ENCODE data around the gene ADGRE3. TPM values are rescaled to one million over a fixed set of nuclear protein-coding genes. Genes with fewer than 3 reads are reported as not detected.

Gene ADGRE3
- total RNA-seq, 1 experiment from 2014 or later, result not detected

- Histone ChIP-seq H3K9me3 (ENCODE audit: low read length) (no peaks in the 10 kb centered on the region), H3K27ac (ENCODE audit: low read length) (no peak overlapping the region), H3K27me3 (ENCODE audit: low read length) (no peaks in the 10 kb centered on the region), H2AFZ (ENCODE audit: low read length) (no peak overlapping the region), H4K20me1 (ENCODE audit: low read length) (no peaks in the 10 kb centered on the region), H3K4me3 (ENCODE audit: low read length) (no peak overlapping the region), H3K9ac (ENCODE audit: low read length) (no peak overlapping the region), H3K4me1 (ENCODE audit: insufficient read depth, low read length) (no peaks in the 10 kb centered on the region), H3K79me2 (ENCODE audit: low read length) (no peaks in the 10 kb centered on the region), H3F3A (ENCODE audit: low read length, unreplicated experiment) (no peaks in the 10 kb centered on the region), H3K36me3 (ENCODE audit: low read depth, low read length) (no peaks in the 10 kb centered on the region), H3K4me2 (ENCODE audit: low read length) (no peak overlapping the region), H3K9me2 (replicated peaks; ENCODE audit: low read length) (no peaks in the 10 kb centered on the region)
- ChIA-PET CTCF (interaction anchor here (0.6 kb wide), 1 partner anchor 1507 kb away, joined by 8 read pairs; no protein-coding TSS in a partner anchor), POLR2A (ENCODE audit: unreplicated experiment) (no interaction called here)
- DNase-seq, result no peak
- BruUV-seq (replicated peaks), result no TSS peak
- TF ChIP-seq EZH2phosphoT487 (IDR thresholded peaks at IDR 0.05; ENCODE audit: borderline replicate concordance, low read length) (no peak), EZH2 (IDR thresholded peaks at IDR 0.05; ENCODE audit: low read length, unreplicated experiment) (no peak)
- TF ChIP-seq, protein P1, sequence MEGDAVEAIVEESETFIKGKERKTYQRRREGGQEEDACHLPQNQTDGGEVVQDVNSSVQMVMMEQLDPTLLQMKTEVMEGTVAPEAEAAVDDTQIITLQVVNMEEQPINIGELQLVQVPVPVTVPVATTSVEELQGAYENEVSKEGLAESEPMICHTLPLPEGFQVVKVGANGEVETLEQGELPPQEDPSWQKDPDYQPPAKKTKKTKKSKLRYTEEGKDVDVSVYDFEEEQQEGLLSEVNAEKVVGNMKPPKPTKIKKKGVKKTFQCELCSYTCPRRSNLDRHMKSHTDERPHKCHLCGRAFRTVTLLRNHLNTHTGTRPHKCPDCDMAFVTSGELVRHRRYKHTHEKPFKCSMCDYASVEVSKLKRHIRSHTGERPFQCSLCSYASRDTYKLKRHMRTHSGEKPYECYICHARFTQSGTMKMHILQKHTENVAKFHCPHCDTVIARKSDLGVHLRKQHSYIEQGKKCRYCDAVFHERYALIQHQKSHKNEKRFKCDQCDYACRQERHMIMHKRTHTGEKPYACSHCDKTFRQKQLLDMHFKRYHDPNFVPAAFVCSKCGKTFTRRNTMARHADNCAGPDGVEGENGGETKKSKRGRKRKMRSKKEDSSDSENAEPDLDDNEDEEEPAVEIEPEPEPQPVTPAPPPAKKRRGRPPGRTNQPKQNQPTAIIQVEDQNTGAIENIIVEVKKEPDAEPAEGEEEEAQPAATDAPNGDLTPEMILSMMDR (conservative IDR thresholded peaks at IDR 0.05; ENCODE audit: low read depth, low read length), result no peak
- no peak for ATAC-seq
- intact Hi-C loops (cut with micrococcal nuclease), result no loop called here
Observed at GRCh38 chr19:14611051-14611450, 63.6 kb downstream of the ADGRE3 start.

DNA sequence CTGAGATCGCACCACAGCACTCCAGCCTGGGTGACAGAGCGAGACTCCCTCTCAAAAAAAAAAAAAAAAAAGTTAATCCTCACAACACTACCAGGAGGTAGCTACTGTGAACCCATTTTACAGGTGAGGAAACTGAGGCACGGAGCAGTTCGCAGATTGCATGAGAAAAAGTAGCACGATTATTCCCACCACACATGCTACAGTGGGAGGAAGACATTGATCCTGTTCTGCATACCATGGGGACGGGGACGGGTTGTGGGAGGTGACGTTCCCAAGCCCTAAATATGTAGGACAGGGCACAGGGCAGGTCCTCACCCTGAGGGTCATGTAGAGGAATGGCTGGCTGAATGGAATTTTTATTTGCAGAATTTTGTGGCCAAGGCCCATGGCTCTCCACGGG is 68.0 kb downstream of the ADGRE3 start:
- Histone ChIP-seq H3K79me2 (ENCODE audit: low read length) (no peaks in the 10 kb centered on the region), H4K20me1 (ENCODE audit: low read length) (no peaks in the 10 kb centered on the region), H2AFZ (ENCODE audit: low read length) (no peak overlapping the region), H3K4me2 (ENCODE audit: low read length) (no peak overlapping the region), H3K4me3 (ENCODE audit: low read length) (no peak overlapping the region), H3F3A (ENCODE audit: low read length, unreplicated experiment) (no peaks in the 10 kb centered on the region), H3K27ac (ENCODE audit: low read length) (no peak overlapping the region), H3K9me2 (replicated peaks; ENCODE audit: low read length) (no peaks in the 10 kb centered on the region), H3K4me1 (ENCODE audit: insufficient read depth, low read length) (no peaks in the 10 kb centered on the region), H3K27me3 (ENCODE audit: low read length) (no peaks in the 10 kb centered on the region), H3K9ac (ENCODE audit: low read length) (no peak overlapping the region), H3K9me3 (ENCODE audit: low read length) (no peaks in the 10 kb centered on the region), H3K36me3 (ENCODE audit: low read depth, low read length) (no peaks in the 10 kb centered on the region)
- no peak for ATAC-seq
- TF ChIP-seq, protein P1 (conservative IDR thresholded peaks at IDR 0.05; ENCODE audit: low read depth, low read length), result no peak
- no peak for TF ChIP-seq EZH2 (IDR thresholded peaks at IDR 0.05; ENCODE audit: low read length, unreplicated experiment)
- TF ChIP-seq EZH2phosphoT487 (IDR thresholded peaks at IDR 0.05; ENCODE audit: borderline replicate concordance, low read length), result no peak
- DNase-seq, result no peak
- no TSS peak for BruUV-seq (replicated peaks)
- intact Hi-C loops (cut with micrococcal nuclease), result no loop called here
- ChIA-PET CTCF (no interaction called here), POLR2A (ENCODE audit: unreplicated experiment) (no interaction called here)

DNA sequence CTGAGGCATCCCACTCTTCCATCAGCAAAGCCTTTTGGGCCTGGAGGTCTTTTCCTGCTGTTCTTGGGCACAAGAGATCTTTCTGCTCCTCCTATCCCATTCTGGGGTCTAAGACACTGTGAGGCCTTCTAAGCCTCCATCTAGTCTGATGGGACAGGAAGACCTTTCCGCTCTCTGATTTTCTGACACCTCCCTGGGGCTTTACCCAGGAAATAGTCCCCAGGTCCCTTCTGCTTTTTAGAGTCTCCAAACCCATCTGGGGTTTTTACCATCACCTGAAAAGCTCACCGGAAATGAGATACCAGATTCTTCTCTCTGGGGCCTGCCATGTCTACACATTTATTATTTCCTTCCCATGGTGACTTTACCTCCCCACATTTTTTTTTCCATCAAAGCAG is 70.7 kb downstream of the ADGRE3 start:
- H3K9me2 ChIP-seq (replicated peaks; ENCODE audit: low read length), result no peaks in the 10 kb centered on the region
- H3K4me1 ChIP-seq (ENCODE audit: insufficient read depth, low read length), result no peaks in the 10 kb centered on the region
- TF ChIP-seq, protein P1 (conservative IDR thresholded peaks at IDR 0.05; ENCODE audit: low read depth, low read length), result no peak
- TF ChIP-seq EZH2phosphoT487 (IDR thresholded peaks at IDR 0.05; ENCODE audit: borderline replicate concordance, low read length) (no peak), EZH2 (IDR thresholded peaks at IDR 0.05; ENCODE audit: low read length, unreplicated experiment) (no peak)
- ATAC-seq (no peak), DNase-seq (no peak)
- no peak overlapping the region for H3K9ac ChIP-seq (ENCODE audit: low read length)
- BruUV-seq (replicated peaks), result no TSS peak
- no peaks in the 10 kb centered on the region for H4K20me1 ChIP-seq (ENCODE audit: low read length)
- H3K4me2 ChIP-seq (ENCODE audit: low read length), result no peak overlapping the region
- no peaks in the 10 kb centered on the region for H3K27me3 ChIP-seq (ENCODE audit: low read length)
- no peaks in the 10 kb centered on the region for H3K9me3 ChIP-seq (ENCODE audit: low read length)
- H3K36me3 ChIP-seq (ENCODE audit: low read depth, low read length), result no peaks in the 10 kb centered on the region
- intact Hi-C loops (cut with micrococcal nuclease), result no loop called here
- POLR2A ChIA-PET (ENCODE audit: unreplicated experiment), result no interaction called here
- CTCF ChIA-PET, result no interaction called here
- H3K4me3 ChIP-seq (ENCODE audit: low read length), result no peak overlapping the region
- H3K79me2 ChIP-seq (ENCODE audit: low read length), result no peaks in the 10 kb centered on the region
- no peak overlapping the region for H2AFZ ChIP-seq (ENCODE audit: low read length)
- H3F3A ChIP-seq (ENCODE audit: low read length, unreplicated experiment), result no peaks in the 10 kb centered on the region
- H3K27ac ChIP-seq (ENCODE audit: low read length), result no peak overlapping the region
